CD4-positive, alpha-beta T cell treated with Interleukin-10 for 1 hour (primary cell): ENCODE results near the gene KCNC3.

Experiments used
- DNase-seq: peaks from one replicate; pipeline ENCODE4 v3.0.0-alpha.2; 2020

KCNC3 gene

DNA sequence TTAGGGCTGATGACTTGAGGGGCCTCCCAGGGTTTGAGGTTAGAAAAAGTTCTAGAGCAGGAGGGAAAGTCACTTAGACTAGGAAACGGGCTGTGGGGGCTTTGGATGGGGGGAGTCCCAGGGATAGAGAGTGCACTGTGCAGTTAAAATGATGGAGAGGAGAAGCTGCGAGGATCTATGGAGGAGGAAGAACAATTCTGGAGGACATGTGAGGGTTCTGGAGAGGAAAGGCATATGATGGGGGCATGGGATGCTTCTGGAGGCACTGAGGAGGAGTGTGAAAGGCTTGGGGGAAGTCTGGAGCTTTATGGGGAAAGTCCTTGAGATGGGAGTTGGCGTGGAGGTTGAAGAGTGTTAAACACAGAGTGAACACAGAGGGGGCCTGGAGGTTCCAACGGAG is 2.2 kb downstream of the KCNC3 start:
- no peak for DNase-seq

DNA sequence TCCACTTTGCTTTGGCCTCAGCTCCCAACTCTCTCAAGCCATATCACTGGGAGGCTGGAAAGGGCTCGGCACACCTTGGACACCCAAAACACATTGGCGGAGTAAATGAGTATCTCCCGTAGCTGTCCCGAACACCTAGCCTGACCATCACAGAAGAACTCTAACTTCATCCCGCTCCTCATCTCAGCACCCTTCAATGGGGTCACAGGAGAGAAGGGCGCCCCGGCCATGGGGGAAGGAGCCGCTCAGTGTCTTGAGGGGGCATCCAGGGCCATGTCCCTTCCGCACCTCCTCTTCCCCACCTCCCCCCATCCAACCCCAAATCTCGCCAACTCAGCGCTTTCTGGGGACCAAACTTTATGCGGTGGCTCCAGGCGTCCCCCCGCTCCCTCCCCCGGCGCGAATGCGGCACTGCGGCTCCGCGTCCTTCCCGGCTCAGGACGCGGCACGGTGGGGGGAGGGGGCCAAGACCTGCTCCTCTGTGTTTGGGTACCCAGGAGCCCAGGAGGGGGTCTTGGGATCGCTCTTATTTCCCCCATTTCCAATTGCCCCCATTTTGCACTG is 3.0 kb downstream of the KCNC3 start:
- no peak for DNase-seq

DNA sequence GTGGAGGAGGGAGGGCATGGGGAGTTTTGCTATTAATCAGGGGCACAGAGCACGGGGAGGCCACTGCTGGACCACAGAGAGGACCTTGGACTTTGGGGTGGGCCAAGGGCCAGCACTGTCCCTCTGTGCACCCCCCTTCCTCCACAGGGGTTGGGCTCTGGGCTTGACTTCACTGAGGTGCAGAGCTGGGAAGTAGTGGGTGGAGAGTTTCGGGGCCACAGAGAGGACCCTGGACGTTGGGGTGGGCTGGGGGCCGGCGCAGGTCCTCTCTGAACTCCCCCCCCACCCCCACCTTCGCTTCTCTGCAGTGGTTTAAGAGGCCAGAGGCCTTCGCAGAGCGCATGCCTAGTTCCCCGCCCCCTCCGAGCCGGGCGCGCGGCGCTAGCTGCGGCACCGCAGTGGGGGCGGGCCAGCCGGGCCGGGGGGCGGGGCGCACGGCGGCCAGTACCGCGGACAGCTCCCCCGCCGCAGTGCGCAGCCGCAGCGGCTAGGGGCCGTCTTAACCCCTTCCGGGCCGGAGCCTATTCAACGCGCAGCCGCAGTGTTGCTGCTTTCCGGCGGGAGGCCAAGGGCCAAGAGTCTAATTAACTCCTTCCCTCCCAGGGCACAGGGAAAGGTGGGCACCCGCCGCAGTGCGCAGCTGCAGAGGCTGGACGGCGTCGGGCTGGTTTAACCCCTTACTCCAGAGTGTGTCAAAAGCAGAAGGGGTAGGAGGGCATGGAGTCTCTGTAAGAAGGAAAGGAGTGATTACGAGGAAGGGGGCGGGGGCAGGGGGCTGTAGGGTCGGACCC is 3.7 kb downstream of the KCNC3 start:
- peak; percentile 72 for DNase-seq

GRCh38 chr19:50324331-50324730 is 4.8 kb downstream of the KCNC3 start:
- DNase-seq = no peak

- DNase-seq = no peak
These were observed 5.4 kb downstream of the KCNC3 start for GRCh38 chr19:50323782-50324133.

GRCh38 chr19:50322931-50323781 is 6.0 kb downstream of the KCNC3 start:
- DNase-seq = no peak

DNA sequence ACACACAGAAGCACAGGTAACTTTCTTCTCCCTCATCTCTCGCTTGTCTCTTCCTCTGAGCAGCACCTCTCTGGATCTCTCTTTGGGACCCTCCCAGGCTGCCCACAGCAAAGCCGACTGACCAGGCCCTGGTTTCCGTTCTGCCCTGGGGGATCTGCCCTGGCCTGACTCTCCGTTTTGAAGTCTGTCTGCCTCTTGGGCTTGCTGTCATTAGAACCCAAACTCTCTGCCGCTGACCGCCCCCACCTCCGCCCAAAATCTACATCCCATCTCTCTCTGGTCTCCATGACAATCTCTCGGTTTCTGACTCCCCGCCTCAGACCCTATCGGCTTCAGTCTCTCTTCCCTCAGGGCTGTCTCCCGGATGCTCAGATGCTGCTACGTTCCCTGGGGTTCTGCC is 6.9 kb downstream of the KCNC3 start:
- no peak for DNase-seq

DNA sequence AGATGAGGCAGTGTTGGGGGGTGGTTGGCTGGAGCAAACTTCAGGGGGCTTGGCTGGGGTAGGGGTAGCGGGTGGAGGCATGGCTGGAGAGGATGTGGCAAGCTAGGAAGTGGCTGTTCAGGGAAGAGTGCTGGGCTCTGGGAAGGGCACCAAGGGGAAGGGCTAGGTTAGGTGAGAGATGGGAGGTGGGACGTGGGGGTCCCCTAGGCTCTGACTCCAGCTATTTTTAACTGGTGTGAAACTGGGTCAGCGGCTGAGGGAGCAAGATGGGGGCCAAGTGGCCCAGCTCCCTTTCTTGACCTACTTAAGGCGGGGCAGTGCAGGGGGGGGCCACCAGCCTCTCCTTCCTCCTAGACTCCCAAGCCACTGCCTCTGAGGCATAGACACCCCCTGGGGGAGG is 7.3 kb downstream of the KCNC3 start:
- no peak for DNase-seq

- no peak for DNase-seq
These were observed 8.6 kb downstream of the KCNC3 start for GRCh38 chr19:50320596-50320995.

GRCh38 chr19:50320051-50320450 is 9.1 kb downstream of the KCNC3 start:
- DNase-seq = no peak

GRCh38 chr19:50319156-50319555 is 10.0 kb downstream of the KCNC3 start:
- DNase-seq = no peak

GRCh38 chr19:50318438-50318837 is 10.7 kb downstream of the KCNC3 start:
- DNase-seq = no peak

DNA sequence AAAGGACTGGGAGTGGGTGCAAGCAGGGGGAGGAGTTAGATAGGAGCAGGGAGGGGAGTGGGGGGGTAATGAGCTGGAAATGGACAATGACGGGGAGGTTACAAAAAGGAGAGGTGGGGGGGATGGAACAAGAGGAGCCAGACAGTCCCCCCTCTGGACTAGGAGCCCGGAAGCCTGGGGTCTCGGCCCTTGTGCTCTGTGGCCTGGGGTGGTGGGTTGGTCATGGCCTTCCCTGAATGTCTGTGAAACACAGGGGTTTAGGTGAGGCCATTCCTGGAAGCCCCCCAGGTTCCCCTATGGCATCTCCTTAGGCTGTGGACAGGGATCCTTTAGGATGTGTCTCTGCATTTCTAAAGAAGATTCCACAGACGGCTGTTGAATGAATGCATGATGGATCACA is 12.1 kb downstream of the KCNC3 start:
- DNase-seq = no peak

GRCh38 chr19:50315773-50316448 is 13.3 kb downstream of the KCNC3 start:
- DNase-seq = no peak

- no peak for DNase-seq
These were observed 14.2 kb downstream of the KCNC3 start for GRCh38 chr19:50314724-50315708.

DNA sequence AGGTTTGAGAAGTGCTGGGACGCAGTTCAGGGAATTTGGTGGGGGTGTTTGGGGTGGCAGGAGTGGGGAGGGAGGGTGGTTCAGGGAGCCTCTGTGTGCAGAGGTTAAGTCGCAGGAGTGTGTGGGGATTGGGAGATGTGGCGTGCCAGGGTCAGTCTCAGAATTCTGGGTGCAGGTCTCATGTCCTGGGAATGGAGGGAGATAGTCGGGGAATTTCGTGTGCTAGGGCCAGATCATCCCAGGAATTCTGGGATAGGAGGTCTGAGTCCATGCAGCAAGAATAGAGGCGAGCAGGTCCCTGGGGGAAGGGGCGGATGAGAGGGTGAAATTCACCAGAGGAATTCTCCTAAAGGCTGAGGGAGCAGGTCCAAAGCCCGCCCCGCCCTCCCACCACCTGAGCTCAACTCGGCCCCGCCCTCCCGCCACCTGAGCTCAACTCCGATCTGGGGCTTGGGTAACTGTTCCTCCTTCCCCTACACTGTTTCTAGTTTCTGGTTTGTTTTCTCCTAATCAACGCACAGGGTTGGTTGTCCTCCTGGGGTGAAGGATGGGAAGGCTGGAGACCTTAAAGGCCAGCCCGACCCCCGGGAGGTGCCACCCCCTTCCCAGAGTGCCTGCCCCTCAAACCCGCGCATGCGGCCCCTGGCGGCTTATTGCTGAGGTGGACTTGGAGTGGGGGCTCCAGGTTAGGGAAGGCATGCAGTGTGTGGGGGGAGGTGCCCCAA is 15.2 kb downstream of the KCNC3 start:
- DNase-seq = no peak

DNA sequence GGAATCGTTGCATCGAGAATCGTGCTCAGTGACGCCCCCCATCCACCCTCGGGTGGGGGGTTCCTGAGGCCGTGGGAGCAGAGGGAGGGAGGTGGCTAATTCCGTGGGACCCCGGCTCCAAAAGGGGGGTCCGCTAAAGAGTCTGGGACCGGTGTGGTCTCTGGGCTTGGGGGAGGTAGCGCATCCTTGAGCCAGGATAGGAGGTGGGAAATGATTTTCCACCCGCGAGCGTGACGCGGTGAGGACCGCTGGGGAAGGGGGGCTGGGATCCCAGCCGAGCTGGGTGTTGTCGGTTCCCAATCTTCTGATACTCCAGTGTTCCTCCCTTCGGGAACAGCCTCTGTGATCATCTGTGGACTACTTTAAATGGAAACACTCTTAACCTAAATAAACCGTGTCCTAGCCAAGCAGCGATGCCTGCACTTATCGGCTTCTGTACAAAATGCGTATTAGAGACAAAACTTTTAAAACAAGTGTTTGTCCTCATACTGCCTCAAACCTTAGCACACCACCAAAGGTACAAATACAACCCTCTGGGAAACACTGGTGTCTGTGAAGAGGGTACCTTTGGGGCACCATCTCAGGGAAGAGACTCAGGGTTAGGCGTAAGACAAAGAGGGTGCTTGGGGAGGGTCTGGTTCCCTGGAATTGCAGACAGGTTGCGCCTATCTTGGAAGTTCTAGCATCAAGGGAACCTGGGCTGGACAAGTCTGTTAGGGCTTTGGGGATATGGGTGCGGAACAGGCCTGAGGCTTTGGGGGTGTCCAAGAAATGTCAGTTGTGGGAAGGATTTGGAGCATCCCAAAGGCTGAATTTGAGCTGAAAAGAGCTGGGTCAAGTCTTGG is 16.0 kb downstream of the KCNC3 start:
- no peak for DNase-seq

DNA sequence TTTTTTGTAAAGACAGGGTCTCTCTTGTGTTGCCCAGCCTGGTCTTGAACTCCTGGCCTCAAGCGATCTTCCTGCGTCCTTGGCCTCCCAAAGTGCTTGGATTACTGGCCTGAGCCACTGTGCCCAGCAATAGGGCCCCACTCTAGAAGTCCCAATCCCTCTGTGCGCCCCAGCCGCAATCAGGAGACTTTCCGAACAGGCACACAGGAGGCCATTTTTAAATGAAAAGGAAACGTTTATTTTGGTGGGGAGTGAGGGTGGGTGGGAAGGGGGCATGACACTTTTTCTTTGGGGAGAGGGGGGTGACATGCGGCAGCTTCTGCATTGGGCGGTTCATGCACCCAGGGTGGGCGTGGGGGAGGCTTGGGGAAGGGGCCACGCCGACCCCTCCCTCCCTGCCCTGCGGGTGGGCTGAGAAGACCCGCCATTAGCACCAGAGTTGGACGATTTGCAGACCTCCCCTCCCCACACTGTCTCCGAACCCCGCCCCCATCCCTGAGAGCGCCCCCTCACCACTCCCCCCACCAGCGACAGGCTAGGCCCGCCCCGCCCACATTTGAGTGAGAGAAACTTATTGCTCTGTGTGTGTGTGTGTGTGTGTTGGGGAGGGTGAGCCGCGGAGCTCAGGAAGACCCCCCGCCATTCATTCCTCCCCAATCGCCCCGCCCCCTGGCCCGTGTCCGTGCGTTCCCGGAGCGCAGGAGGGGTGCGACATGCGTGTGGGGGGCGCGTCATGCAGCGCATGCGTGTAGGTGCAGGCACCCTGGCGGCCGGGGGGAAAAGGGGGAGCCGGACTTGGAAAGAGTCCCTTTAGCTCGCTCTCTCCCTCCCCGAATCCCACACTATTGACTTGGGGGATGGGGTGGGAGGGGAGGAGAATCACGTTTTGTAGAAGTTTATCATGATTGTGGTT is 17.2 kb downstream of the KCNC3 start:
- DNase-seq = no peak

DNA sequence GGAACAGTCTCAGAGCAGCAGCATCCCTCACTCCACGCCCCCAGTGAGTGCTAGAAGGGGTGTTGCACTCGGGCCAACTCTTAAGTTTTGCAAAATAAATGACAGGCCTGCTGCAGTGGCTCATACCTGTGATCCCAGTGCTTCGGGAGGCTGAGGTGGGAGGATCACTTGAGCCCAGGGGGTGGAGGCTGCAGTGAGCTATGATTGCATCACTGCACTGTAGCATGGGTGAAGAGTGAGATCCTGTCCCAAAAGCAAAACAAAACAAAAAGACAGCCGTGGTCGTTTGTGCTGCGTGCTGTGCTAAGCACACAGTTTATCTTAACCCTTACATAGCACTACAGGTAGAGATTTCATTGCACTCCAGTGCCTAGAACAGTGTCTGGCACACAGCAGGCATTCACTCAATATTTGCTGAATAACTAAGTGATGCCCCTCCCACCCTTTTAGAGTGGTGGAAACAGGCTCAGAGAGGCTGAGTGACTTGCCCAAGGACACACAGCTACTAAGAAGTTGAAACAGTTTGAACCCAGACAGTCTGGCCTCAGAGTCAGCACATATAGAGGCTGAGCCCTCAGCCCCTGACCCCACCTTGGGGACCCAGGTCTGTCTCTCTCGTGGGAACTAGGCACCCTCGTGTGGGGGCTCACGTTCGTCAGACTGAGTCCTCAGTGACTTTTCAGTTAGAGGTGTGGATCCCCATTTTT is 18.3 kb downstream of the KCNC3 start:
- no peak for DNase-seq
